NCI-H2171 (cell line): ENCODE measurements around the gene ZNF430.
"Not testable (repeated sequence)": the region's sequence is repeated elsewhere in the genome, so short reads cannot be mapped to it uniquely, and the experiment has no call there.

Source experiments
- DNase-seq: peaks from one replicate; lab custom pipeline; 2025; lab: John Stamatoyannopoulos, UW

The ZNF430 gene

GRCh38 chr19:21020298-21021227 lies at the start of gene ZNF430:
TSS of gene ZNF430 (plus strand) at chr19:21020657. CDS start at chr19:21020801, 144 bp downstream.
- DNase-seq: peak; percentile 95

DNA sequence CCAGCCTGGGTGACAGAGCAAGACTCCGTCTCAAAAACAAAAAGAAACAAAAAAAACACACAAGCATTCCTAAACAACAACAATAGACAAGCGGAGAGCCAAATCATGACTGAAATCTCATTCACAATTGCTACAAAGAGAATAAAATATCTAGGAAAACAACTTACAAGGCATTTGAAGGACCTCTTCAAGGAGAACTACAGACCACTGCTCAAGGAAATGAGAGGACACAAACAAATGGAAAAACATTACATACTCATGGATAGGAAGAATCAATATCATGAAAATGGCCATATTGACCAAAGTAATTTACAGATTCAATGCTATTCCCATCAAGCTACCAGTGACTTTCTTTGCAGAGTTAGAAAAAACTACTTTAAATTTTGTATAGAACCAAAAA lies 27.7 kb upstream of the ZNF430 start:
- not testable (repeated sequence) for DNase-seq

DNA sequence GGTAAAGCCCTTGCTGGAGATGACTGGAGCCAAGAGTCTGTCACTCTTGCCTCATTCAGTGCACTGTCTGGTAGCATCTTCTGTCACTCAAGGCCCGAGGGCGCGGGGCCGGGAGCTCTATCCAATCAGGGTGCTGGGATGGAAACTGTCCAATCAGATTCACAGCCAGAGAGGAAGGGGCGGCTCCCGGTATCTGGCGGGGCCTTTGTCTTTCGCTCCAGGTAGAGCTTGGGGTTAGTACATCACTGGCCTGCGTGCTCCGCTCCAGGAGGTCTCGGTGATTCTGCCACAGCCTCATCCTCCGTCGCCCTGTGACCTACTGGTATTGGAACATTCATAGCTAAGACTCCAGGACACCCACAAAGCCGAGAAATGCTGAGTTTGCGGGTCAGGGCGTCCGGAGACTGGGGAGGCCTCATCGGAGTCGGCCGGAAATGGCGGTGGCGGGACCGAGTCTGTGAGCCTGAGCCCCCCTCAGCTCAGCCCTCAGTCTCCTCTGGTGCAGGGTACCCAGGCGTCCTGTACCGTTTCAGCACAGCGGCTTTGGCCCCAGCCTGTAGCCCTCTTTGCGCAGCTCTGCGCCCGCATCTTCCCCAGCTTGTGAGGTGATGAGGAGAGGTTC lies 20.6 kb upstream of the ZNF430 start:
- no peak for DNase-seq

- DNase-seq: not testable (repeated sequence)
Measured at GRCh38 chr19:21021238-21021637, 781 bp downstream of the ZNF430 start.

- no peak for DNase-seq
Measured at GRCh38 chr19:21022996-21023395, 2.5 kb downstream of the ZNF430 start.

DNA sequence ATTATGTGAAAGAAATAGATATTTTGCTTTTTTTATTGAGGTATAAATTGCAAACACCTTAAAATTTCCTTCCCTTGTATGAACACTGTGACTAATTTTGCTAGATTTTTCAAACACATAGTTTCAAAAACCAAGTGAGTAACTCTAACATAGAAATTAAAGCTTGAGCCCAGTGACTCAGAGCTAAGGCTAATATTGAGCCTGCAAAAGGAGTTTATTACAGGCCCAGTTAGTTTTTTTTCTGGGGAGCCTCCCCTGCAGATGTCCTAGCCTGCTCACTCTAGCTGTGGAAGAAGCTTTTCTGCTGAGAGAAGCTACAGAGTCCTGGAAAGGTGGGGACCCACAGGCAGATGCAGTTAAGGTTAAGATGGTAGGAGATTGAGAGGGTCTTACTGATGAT lies 3.4 kb downstream of the ZNF430 start:
- no peak for DNase-seq

GRCh38 chr19:21028969-21029268 lies 8.5 kb downstream of the ZNF430 start:
- DNase-seq: no peak

DNA sequence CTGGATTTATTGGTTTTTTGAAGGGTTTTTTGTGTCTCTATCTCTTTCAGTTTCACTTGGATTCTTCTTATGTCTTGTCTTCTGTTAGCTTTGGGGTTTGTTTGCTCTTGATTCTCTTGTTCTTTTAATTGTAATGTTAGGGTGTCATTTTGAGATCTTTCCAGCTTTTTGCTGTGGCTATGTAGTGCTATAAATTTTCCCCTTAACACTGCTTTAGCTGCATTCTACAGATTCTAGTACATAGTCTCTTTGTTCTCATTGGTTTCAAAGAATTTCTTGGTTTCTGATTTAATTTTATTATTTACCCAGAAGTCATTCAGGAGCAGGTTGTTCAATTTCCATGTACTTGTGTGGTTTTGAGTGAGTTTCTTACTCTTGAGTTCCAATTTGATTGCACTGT lies 24.6 kb downstream of the ZNF430 start:
- no peak for DNase-seq

GRCh38 chr19:21046489-21046888 lies 26.0 kb downstream of the ZNF430 start:
- no peak for DNase-seq

DNA sequence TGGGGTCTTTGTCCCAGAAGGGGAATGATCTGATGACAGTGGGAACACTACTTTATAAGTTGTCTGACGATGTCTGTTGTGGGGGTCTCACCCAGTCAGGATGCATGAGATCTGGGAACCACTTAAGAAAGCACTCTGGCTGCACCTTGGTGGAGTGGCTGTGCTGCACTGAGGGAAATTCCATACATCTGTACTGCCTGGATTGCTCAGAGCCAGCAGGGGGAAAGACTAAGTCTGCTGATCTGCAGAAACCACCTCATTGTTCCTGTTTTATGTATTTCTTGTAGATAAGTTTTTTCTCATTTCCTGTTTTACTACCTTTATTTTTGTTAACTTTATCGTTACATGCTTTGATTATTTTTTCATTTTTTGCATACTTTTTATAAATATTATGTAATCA lies 27.3 kb downstream of the ZNF430 start:
- DNase-seq: no peak

DNA sequence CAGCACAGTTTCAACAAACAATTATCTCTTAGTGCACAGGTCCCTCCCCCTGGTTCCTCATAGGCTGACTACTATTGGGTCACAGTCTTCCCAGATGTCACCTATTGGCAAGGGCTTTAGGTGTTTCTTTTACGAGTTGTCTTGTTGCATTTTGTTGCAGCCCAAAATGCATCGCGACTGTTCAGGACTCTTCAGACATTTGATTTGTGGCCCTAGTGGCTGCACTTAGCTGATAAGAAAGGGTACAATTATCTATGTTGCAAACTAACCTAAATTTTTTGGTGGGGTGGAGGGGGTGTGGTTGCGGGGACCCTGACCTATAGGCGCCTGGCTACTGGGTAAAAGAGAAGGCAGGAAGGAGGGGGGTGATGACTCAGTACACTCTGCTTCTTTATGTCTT lies 32.4 kb downstream of the ZNF430 start:
- no peak for DNase-seq

- no peak for DNase-seq
Measured at GRCh38 chr19:21065336-21065735, 44.9 kb downstream of the ZNF430 start.

GRCh38 chr19:21082011-21082975 lies 61.8 kb downstream of the ZNF430 start, which contains the start of gene ZNF714:
TSS of gene ZNF714 (plus strand) at chr19:21082203. CDS start at chr19:21098269, 16,066 bp downstream.
- no peak for DNase-seq

- DNase-seq: no peak
Measured at GRCh38 chr19:21084343-21084742, 63.9 kb downstream of the ZNF430 start.

DNA sequence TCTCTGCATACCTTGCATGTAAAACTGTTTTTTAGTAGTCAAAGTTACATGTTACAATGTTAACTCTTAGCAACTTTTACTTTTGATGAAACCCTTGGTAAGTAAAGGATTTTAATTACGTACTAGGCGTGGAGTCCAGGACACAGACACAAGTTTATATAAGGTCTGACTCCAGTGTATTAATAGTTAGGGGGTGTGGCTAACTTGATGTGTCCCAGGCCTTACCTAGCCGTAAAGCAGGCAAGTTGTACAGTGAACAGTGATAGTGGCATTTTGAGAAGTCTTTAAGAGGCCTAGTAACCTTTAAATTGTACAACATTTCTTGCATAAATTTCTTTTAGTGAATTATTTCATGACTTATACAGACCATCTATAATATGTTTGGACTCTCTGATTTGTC lies 67.4 kb downstream of the ZNF430 start:
- no peak for DNase-seq

DNA sequence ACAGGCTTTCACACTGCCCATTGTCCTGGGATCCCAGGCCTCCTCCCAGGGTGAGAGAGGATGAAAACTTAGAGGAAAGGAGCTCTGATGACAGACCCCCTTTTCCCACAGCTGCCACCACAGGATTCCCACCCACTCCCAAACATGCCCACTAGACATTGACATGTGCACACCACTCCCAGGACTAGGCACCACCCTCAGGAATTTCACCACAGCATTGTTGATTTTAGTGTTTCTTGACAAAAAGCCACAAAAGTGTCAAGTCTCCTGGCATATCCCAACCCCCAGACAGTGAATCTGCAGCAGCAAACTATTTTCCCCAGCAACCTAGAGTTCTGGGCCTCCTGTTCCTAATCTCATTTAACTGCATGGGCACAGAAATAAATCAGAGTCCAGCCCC lies 71.7 kb downstream of the ZNF430 start:
- no peak for DNase-seq

DNA sequence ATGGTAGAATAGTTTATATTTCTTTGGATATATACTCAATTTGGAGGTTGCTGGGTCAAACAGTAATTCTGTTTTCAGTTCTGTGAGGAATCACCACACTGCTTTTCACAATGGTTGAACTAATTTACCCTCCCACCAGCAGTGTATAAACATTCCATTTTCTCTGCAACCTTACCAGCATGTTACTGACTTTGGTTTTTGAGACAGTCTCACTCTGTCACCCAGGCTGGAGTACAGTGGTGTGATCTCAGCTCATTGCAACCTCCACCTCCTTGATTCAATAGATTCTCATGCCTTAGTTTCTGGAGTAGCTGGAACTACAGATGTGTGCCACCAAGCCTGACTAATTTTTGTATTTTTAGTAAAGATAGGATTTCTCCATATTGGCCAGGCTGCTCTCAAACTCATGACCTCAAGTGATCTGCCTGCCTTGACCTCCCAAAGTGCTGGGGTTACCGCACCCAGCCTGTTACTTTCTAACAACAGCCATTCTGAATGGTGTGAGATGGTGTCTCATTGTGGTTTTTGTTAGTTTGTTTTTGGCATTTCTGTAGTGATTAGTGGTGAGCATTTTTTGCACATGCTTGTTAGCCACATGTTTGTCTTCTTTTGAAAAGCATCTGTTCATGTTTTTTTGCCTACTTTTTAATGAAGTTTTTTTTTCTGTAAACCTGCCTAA lies 74.0 kb downstream of the ZNF430 start:
- DNase-seq: no peak

GRCh38 chr19:21098291-21098690 lies 77.8 kb downstream of the ZNF430 start:
- no peak for DNase-seq

- no peak for DNase-seq
Measured at GRCh38 chr19:21101521-21102242, 81.2 kb downstream of the ZNF430 start.

- DNase-seq: no peak
Measured at GRCh38 chr19:21109116-21109515, 88.7 kb downstream of the ZNF430 start.
